Left ventricle myocardium superior (tissue), 1 donor: Measurements from ENCODE around the gene CDCA4. TPM values are rescaled to one million over a fixed set of nuclear protein-coding genes. Genes with fewer than 3 reads are reported as not detected.
"Not testable (repeated sequence)": the region's sequence is repeated elsewhere in the genome, so short reads cannot be mapped to it uniquely, and the experiment has no call there.

Experiments
- ATAC-seq: fragments of 200-7000 bp; cut with Tn5 transposase; one replicate; pipeline ENCODE4 v1.9.1; 2020; ENCODE audit warnings: mild to moderate bottlenecking, moderate library complexity
- DNase-seq: peaks from one replicate; pipeline ENCODE4 v3.0.0-alpha.2; 2020
- intact Hi-C: fragments of 100-400 bp; cut with micrococcal nuclease; formaldehyde crosslinking; loops from one replicate; pipeline ENCODE4 v1.11.0; 2022
- total RNA-seq: library from RNA; stranded (reverse); fragmentation: NEBNext Ultra II Directional; extraction: Animal tissue kit (Norgen Biotek cat#: 25700); gene quantifications from one replicate; pipeline ENCODE4 v1.2.1, GENCODE V29; 2021
- donor health status: DM: no; HTN: yes; CAD: no; lungs with severe emphysema.

Gene CDCA4
- total RNA-seq, 1 donor from 2014 or later, result 1.9 TPM

DNA sequence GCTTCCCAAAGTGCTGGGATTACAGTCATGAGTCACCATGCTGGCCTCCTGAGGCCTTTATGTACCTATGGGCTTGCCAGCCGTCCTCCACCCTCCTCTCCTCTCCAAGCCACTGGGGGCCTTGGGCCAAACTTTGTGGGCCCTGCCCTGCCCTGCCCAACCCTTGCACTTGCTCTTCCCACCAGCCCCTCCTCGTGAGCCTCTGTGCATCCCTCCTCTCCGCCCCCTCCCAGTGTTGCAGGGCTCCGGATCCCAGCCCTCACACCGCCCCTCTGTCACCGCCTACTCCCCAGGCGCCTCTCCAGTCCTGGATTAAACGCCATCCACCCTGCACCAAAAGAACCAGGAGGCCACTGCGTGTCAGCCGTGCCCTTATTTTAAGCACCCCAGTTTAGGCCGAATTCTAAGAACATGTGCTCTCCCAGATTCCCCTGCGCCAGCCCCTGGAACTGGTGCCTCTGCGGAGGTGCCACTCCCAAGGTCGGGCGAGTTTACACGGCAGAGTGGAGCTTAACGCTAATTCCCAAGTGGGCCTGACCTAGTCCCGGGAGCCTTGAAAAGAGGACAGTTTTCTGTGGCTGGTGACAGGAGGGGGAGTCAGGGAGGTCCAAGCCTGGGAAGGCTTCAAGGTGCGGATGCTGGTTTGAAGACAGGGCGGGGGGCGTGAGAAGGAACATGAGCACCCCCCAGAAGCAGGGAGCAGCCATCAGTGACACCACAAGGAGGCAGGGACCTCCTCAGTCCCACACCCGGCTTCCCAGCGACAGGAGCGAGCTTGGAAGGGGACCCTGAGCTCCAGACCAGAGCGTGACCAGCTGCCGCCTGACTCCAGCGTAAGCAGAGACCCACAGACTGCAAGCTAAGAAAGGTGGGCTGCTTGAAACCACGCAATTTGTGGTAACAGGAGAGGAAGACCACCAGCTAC is 21.2 kb upstream of the CDCA4 start:
- intact Hi-C loops, result loop anchor here (10.0 kb wide), 1 partner anchor 67 kb away; the partner anchor contains the start of gene AHNAK2
- DNase-seq (no peak), ATAC-seq (no peak)

DNA sequence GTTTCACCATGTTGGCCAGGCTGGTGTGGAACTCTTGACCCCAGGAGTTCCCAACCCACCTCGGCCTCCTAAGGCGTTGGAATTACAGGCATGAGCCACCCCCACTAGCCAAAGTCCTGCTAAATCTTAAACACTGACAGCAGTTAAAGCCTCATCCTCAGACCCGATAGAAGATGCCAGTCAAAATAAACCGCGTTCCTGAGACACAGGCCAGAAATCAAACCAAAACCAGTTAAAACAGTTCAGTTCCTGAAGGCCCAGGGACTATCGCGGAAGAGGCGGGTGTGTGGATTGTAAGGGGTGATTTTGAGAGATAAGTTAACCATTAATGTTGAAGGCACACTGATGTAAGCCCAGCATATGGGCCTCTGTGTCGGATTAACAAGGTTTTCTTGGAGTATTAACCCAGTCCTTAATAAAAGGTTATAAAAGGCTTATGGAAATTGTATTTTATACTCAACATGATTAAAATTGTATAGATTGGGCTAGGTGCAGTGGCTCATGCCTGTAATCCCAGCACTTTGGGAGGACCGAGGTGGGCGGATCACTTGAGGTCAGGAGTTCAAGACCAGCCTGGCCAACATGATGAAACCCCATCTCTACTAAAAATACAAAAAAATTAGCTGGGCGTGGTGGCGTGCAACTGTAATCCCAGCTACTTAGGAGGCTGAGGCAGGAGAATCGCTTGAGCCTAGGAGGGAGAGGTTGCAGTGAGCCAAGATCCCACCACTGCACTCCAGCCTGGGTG is 18.7 kb upstream of the CDCA4 start:
- ATAC-seq (no peak), DNase-seq (no peak)
- intact Hi-C loops, result loop anchor here (10.0 kb wide), 1 partner anchor 65 kb away; the partner anchor contains the start of gene AHNAK2

- DNase-seq, intact Hi-C loops, ATAC-seq: not testable (repeated sequence)
Observed at GRCh38 chr14:105035616-105036015, 14.7 kb upstream of the CDCA4 start.

DNA sequence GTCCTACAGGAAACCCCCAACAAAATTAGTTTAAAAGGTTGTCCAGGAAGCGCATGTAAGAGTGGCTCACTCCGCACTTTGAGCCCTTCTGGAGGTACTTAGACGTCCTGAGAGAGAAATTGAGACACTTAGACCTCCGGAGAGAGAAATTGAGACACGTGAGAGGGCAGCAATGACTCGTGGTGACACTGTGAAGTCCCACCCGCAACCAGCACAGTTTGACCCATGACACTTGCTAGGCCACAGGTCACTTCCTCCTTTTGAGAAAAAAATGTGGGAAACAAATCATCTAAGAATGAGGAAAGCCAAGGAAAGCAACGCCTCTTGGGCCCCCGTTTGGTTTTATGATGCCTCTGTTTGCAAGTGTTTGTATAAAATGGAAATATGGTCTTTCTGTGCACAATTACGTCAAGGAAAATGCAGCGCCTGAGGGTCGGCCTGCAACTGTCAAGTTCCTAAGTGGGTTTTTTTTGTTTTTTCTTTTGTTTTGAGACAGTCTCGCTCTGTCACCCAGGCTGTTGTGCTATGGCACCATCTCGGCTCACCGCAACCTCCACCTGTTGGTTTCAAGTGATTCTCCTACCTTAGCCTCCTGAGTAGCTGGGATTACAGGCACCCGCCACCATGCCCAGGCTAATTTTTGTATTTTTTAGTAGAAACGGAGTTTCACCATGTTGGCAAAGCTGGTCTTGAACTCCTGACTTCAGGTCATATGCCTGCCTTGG is 13.6 kb upstream of the CDCA4 start:
- no peak for ATAC-seq
- intact Hi-C loops, result no loop called here
- DNase-seq, result no peak

GRCh38 chr14:105033412-105033900 is 12.6 kb upstream of the CDCA4 start:
- ATAC-seq, DNase-seq, intact Hi-C loops: not testable (repeated sequence)

- intact Hi-C loops, DNase-seq, ATAC-seq: not testable (repeated sequence)
Observed at GRCh38 chr14:105032451-105032901, 11.6 kb upstream of the CDCA4 start.

GRCh38 chr14:105030836-105031396 is 10.0 kb upstream of the CDCA4 start:
- peak; percentile 64 for ATAC-seq
- no peak for DNase-seq
- intact Hi-C loops, result no loop called here

DNA sequence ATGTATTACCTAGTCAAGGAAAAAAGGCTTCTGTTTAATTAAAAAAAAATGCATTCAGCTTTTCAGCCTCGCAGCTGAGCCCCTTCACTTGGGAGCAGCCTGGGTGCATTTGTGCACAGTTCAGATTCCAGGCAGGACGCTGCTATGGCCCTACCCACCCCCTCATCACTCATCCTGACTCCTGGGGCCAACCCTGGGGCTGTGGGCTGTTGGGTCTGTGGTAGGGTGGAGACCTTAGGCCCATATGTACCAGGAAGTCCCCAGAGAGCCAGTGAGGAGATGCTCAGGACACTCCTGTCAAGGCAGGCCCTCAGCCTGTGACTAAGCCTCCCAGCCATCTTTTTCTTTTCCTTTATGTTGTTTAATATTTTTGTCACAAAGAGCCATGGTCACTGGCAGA is 9.3 kb upstream of the CDCA4 start:
- no peak for DNase-seq
- no peak for ATAC-seq
- intact Hi-C loops, result no loop called here

DNA sequence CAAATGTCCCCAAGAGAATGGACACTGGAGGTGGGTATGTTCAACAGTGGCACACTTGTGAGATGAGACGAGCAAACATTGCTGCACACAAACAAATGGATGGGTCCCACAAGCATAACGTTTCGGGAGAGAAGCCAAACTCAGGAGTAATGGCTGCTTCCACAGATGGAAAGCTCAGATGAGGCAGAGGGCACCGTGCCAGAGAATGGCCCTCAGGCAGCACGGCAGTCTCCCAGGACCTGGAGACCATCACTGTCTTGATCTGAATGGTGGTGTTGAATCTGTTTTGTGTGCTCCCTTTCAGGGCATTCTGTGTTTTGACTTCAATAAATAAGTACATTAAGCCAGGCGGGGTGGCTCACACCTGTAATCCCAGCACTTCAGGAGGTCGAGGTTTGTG is 8.5 kb upstream of the CDCA4 start:
- ATAC-seq (no peak), DNase-seq (no peak)
- intact Hi-C loops, result no loop called here

DNA sequence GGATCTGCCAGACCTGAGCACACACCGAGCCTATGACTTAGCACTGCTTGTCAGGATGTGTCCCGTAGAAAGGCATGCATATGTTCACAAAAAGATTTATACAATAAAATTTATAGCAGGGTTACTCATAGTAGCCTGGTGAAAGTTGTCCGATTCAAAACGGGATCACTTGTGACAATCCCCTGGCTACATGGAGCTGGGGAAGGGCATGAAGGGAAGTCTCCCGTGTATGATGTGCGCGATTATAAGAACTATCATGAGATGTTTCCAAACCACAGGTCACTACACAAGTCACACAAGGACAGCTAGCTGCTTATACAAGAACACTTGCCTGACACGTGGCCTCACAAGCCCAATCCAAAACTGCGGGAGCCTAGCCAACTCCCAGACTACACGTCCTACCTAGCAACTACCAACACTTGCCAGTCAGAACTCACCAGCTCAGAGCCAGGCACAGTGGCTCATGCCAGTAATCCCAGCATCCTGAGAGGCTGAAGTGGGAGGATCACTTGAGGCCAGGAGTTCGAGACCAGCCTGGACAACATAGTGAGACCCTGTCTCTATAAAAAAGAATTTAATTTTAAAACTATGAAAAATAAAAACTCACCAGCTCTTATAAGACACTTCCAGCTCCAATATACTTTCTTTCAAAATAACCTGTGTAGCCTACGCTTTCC is 7.5 kb upstream of the CDCA4 start:
- no peak for DNase-seq
- intact Hi-C loops, result no loop called here
- no peak for ATAC-seq

DNA sequence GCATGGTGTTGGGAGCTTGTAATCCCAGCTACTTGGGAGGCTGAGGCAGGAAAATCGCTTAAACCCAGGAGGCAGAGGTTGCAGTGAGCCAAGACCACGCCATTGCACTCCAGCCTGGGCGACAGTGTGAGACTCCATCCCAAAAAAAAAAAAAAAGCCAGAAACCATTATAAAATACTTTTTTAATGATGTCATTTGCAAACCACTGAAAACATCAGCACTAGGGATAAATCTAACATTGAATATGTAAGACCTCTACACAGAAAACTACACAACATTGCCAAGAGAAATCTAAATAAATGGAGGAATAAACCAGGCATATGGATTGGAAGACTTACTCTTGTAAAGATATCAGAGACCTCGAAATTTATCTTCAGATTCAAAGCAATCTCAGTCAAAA is 6.8 kb upstream of the CDCA4 start:
- DNase-seq, intact Hi-C loops, ATAC-seq: not testable (repeated sequence)

- DNase-seq, result no peak
- ATAC-seq, result no peak
Observed at GRCh38 chr14:105026802-105027563, 6.1 kb upstream of the CDCA4 start.

GRCh38 chr14:105026033-105026785 is 5.3 kb upstream of the CDCA4 start:
- DNase-seq (no peak), ATAC-seq (no peak)
- intact Hi-C loops, result no loop called here

More at GRCh38 chr14:105026802-105027563, 6.1 kb upstream of the CDCA4 start:
- intact Hi-C loops, result no loop called here

- no peak for DNase-seq
- intact Hi-C loops, result no loop called here
- no peak for ATAC-seq
Observed at GRCh38 chr14:105025429-105025828, 4.5 kb upstream of the CDCA4 start.

DNA sequence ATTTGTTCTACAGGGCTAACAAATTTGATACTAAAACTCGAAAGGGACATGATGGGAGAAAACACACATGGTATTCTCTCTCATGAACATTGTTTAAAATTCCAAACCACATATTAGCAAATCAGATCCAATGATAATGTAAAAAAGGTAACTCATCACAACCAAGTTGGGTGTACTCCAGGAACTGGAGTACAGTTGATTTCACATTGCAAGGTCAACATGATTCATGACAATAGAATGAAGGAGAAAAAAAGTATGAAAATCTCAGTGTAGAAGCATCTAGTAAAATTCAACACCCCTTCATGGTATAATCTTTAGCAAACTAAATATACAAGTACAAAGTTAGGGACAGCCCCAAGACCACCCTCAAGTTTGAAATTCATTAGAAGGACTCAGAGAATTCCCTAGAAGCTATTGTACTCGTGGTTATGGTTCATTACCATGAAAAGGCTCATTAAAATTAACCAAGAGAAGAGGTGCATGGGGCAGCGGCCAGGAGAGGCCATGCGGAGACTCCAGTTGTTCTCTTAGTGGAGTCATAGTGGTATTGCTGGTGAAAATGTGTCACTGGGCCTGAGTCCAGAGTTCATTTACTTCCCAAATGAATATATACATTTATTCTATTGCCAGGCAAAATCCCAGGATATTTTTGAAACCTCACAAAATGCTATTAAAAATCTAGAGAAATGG is 3.1 kb upstream of the CDCA4 start:
- intact Hi-C loops, result no loop called here
- DNase-seq (no peak), ATAC-seq (no peak)

GRCh38 chr14:105023144-105023543 is 2.3 kb upstream of the CDCA4 start:
- intact Hi-C loops, result no loop called here
- no peak for DNase-seq
- ATAC-seq, result no peak
